ENCODE results near the gene NOC2L. TPM values are rescaled to one million over a fixed set of nuclear protein-coding genes. Genes with fewer than 3 reads are reported as not detected.

The NOC2L gene
- total RNA-seq, 1 donor from 2014 or later = 70.5 TPM

GRCh38 chr1:941588-942383, 17.3 kb downstream of the NOC2L start:
- DNase-seq = peak; percentile 29

- DNase-seq = no peak
Observed at GRCh38 chr1:941015-941587, 18.0 kb downstream of the NOC2L start.

- DNase-seq = peak; percentile 37
Observed at GRCh38 chr1:940107-941014, 18.7 kb downstream of the NOC2L start.

- no peak for DNase-seq
Observed at GRCh38 chr1:939511-940106, 19.4 kb downstream of the NOC2L start.

- DNase-seq = no peak
Observed at GRCh38 chr1:938711-939489, 20.2 kb downstream of the NOC2L start.

GRCh38 chr1:938088-938683, 20.9 kb downstream of the NOC2L start:
- DNase-seq = peak; percentile 48

GRCh38 chr1:937521-937920, 21.5 kb downstream of the NOC2L start:
- no peak for DNase-seq

- DNase-seq = no peak
Observed at GRCh38 chr1:936348-937264, 22.4 kb downstream of the NOC2L start.

GRCh38 chr1:935751-936231, 23.3 kb downstream of the NOC2L start:
- DNase-seq = no peak

- DNase-seq = no peak
Observed at GRCh38 chr1:934991-935750, 23.9 kb downstream of the NOC2L start.

- DNase-seq = no peak
Observed at GRCh38 chr1:933603-933940, 25.5 kb downstream of the NOC2L start.

- DNase-seq = no peak
Observed at GRCh38 chr1:932776-933602, 26.1 kb downstream of the NOC2L start.

- no peak for DNase-seq
Observed at GRCh38 chr1:932173-932510, 26.9 kb downstream of the NOC2L start.

- no peak for DNase-seq
Observed at GRCh38 chr1:931380-932172, 27.5 kb downstream of the NOC2L start.

GRCh38 chr1:930633-931138, 28.4 kb downstream of the NOC2L start:
- DNase-seq = no peak

- no peak for DNase-seq
Observed at GRCh38 chr1:929712-930632, 29.1 kb downstream of the NOC2L start.
